ENCODE measurements around the gene KIF1A.

Gene KIF1A

DNA sequence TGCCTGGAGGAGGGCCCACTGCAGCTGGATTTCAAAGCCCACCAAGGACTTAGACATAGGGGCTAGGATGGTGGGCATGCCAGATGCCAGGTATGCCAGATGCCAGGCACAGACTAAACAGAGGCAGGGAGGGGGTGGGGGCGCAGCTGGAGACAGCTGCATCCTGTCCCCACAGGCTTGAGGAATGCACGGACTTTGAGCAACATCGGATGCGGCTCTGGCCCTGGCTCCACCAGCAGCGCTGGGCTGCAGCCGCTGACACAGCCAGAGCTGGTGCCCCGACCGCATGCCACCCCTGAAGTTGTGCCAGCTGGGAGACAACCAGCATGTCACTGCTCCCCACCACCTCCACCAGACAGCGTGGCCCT lies 88.9 kb downstream of the KIF1A start:
- no peak for DNase-seq

- no peak for DNase-seq
Measured at GRCh38 chr2:240730501-240731177, 89.4 kb downstream of the KIF1A start.

- DNase-seq, result no peak
Measured at GRCh38 chr2:240728827-240729226, 91.2 kb downstream of the KIF1A start.

- DNase-seq, result no peak
Measured at GRCh38 chr2:240728361-240728760, 91.7 kb downstream of the KIF1A start.

GRCh38 chr2:240727913-240728312 lies 92.1 kb downstream of the KIF1A start:
- DNase-seq, result no peak

DNA sequence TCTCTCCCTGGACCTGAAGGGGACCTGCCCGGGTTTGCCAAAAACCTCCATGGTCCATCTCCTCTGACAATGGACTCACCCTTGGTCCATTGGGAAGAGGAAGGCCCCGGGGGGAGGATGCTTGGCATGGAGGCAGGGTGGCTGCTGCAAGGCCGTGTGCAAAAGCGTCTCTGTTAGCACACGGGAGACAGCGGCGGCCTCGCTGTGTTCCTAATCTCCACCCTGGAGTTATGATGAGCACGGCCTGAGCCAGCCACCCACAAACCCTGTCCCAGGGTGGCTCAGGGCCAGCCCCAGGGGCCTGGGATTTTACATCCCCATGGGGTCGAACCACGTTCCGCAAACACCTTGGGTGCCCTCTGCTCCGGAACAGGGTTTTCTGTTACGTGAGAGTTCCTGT lies 92.6 kb downstream of the KIF1A start:
- DNase-seq, result no peak

DNA sequence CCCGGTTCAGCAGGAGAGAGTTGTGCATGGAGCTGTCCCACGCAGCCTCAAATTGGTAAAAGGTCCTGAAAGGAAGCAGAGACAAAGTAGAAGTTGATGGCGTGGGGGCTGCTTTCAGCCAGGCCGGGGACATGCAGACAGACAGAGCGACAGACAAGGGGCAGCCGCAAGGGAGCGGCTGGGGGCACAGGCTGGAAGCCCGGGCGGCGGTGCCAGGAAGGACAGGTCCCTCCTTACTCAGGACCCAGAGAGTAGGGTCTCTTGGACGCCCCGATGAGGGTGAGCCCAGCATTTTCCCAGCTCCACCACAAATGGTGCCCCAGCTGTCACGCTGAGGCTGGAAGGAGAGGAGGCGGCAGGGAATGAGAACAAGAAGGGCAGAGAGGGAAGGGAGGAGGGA lies 93.1 kb downstream of the KIF1A start:
- DNase-seq, result no peak

DNA sequence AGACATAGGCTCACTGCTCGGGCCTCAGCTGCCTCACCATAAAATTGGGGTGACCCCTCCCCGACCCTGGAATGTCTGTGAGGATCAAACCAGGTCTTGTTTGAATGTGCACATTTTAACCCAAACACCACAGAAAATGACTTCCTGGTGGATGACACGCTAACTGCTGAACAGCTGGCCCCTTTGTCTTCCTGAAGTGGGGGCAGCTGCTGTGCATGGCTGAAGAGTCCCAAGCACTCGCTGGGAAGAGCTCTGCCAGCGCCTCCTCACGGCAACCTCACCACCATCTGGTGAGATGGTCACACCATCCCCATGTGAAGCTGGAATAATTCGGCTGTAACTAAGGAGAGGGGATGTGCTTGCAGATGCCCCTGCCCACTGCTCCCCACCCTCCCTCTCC lies 94.3 kb downstream of the KIF1A start:
- DNase-seq, result peak; percentile 77

DNA sequence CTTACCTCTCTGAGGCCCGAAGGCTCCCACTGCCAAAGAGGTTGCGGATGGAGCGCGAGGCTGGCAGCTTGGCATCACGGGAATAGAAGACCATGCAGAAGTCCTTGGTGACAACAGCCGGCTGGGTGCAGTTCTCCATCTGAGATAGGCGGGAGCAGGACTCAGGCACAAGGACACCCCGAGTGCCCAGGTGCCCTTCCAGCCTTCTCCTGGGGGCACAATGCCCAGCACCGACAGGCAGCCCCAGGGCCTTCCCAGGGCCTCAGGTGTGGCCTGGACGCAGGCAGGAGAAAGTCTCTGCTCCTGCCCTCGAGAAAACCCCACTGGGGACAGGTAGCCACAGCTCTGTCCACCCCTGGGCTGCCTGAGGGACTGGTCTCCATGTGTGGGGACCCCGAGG lies 94.8 kb downstream of the KIF1A start:
- no peak for DNase-seq

GRCh38 chr2:240724431-240724830 lies 95.6 kb downstream of the KIF1A start:
- DNase-seq, result no peak

GRCh38 chr2:240723851-240724250 lies 96.2 kb downstream of the KIF1A start:
- no peak for DNase-seq

- no peak for DNase-seq
Measured at GRCh38 chr2:240722796-240723735, 97.0 kb downstream of the KIF1A start.

DNA sequence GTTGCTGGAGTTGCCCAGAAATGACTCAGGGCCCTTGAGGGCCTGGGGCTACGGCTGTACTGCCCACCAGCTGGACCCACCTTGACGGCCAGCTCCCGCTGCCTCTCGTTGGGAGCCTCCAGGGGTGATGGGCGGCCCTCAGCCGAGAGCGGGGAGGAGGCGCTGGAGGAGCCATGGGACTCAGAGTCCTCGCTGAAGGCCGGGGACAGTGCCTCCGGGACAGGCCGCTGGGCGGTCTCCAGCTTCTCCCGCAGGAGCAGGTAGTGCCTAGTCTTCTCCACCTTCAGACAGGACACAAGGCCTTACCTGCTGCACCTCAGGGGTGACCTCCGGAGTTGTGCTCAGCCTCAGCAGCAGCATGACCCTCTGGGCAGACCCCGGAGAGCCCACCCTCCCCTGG lies 97.6 kb downstream of the KIF1A start:
- DNase-seq, result no peak

DNA sequence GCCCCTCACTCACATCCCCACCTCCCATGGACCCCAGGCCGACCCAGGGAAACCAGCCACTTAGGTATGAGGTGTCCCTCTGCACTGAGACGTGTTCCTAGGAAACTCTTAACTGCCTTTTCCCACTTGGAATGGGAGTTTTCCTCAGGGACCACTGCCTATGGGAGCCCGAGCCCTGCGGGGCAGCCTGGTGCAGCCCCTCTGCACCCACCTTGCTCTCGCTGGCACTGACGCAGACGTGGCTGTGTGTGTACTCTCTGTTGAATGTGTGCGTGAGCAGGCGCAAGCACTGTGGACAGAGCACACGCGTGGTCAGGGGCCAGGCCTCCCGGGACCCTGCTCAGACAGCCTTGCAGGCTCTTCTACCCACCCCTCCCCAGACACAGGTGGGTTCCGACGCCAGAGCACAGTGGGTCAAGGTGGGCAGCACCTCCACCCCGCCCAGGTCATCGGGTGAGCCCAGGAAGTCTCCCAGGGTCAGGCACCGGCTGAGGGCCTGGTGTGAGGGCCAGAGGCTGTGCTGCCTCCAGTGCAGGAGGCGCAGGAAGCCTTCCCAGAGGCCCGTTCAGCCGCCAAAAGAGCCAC lies 98.3 kb downstream of the KIF1A start:
- no peak for DNase-seq

- no peak for DNase-seq
Measured at GRCh38 chr2:240720686-240721595, 99.1 kb downstream of the KIF1A start.

DNA sequence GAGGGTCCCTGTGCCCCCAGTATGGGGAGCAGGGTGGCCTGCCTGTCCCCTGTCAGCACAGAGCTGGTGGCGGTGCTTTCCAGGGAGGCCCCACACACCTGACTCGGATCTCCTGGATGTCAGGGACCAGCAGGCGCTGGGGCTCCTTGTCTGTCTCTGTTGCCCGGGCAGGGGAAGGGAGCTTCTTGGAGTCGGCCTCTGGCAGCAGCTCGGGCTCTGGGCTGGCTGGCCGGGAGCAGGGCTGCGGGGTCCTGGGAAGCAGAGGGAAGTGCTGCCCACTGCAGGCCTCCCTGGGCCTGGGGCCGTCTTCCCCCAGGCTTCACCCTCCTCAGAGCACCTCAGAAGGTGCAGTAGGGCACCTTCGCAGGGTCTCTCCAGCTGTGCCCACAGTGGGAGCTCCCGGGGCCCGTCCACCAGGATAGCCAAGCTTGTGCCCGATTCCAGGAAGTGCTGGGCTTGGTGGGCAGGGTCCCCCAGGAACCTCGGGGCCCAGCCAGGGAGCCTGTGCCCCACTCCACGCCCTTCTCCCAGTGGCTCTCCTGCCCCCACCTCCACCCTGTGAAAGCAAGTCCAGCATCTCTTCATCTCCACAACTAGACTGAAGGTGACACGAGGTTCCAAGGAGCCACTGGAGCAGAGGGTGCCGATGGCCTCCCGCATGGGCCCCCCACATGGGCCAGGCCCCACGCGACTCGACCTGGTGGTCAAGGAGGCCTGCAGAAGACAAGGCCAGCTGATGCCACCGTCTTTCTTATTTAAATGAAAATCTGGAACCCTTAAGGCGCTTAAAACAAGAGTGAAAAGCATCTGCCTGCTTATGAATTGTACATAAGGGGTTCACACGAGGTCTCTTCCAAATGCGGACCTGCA lies 100.1 kb downstream of the KIF1A start:
- no peak for DNase-seq

- DNase-seq, result no peak
Measured at GRCh38 chr2:240718896-240719490, 101.0 kb downstream of the KIF1A start.

- no peak for DNase-seq
Measured at GRCh38 chr2:240717681-240718581, 102.1 kb downstream of the KIF1A start.

DNA sequence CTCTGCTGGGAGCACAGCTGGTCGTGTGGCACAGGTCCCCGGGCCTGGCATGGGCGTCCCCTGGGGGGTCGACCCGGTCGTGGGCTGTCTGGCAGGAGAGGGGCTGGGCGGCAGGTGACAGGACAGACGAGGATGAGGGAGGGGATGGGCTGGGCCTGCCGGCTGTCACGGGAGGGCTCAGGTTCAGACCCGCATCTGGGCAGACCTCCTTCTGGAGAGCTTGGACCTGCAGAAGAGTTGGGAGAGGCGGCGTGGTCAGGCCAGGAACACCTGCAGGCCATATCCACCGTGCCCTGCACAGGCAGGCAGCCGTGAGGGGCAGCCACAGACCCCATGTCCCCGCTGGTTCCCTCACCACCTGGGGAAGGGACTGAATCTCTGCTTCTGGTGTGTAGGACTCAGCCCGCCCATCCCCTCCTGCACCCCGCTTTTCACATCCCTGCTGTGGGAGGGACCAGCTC lies 102.8 kb downstream of the KIF1A start:
- no peak for DNase-seq

- DNase-seq, result no peak
Measured at GRCh38 chr2:240716130-240716798, 103.8 kb downstream of the KIF1A start.
